WTC11 (cell line): ENCODE data around the gene PIK3C2G.

Source experiments
- CBFB ChIP-seq: sonication (generic); formaldehyde crosslinking; IDR thresholded peaks from 2 replicates; pipeline ENCODE4 v1.8.1; 2022; ENCODE audit warnings: mild to moderate bottlenecking, low read depth, missing genetic modification reagents
- ESRRA ChIP-seq: sonication (generic); formaldehyde crosslinking; IDR thresholded peaks from 2 replicates; pipeline ENCODE4 v1.8.1; 2022; ENCODE audit warnings: mild to moderate bottlenecking, missing genetic modification reagents, borderline replicate concordance
- GTF2I ChIP-seq: fragments of 250-450 bp; sonication (Bioruptor Pico); conservative IDR thresholded peaks from 2 replicates; pipeline ENCODE4 v1.4.0; 2021; ENCODE audit warnings: mild to moderate bottlenecking
- IRF2 ChIP-seq: sonication (generic); formaldehyde crosslinking; IDR thresholded peaks from 2 replicates; pipeline ENCODE4 v1.8.0; 2022; ENCODE audit warnings: low read depth, missing genetic modification reagents, borderline replicate concordance
- NR2C2 ChIP-seq: sonication (generic); formaldehyde crosslinking; IDR thresholded peaks from 2 replicates; pipeline ENCODE4 v1.8.0; 2022; ENCODE audit warnings: mild to moderate bottlenecking, missing genetic modification reagents
- NR3C1 ChIP-seq: sonication (generic); formaldehyde crosslinking; conservative IDR thresholded peaks from 2 replicates; pipeline ENCODE4 v1.8.1; 2023; ENCODE audit warnings: low read depth, mild to moderate bottlenecking, missing genetic modification reagents
- ZNF317 ChIP-seq: sonication (generic); formaldehyde crosslinking; IDR thresholded peaks from 2 replicates; pipeline ENCODE4 v1.8.1; 2023; ENCODE audit warnings: low read depth, mild to moderate bottlenecking, moderate library complexity, missing genetic modification reagents, borderline replicate concordance
- TF ChIP-seq, protein P1 (sequence below): fragments of 200-600 bp; IDR thresholded peaks from 2 replicates; pipeline ENCODE4 v1.8.0; 2022; ENCODE audit warnings: antibody characterized with exemption
- TF ChIP-seq, protein P2 (sequence below): sonication (generic); formaldehyde crosslinking; IDR thresholded peaks from 2 replicates; pipeline ENCODE4 v1.8.0; 2022; ENCODE audit warnings: mild to moderate bottlenecking, missing genetic modification reagents
- TF ChIP-seq, protein P3 (sequence below): sonication (generic); formaldehyde crosslinking; conservative IDR thresholded peaks from 2 replicates; pipeline ENCODE4 v1.8.1; 2022; ENCODE audit warnings: mild to moderate bottlenecking, missing genetic modification reagents
- TF ChIP-seq, protein P4 (sequence below): sonication (generic); formaldehyde crosslinking; IDR thresholded peaks from 2 replicates; pipeline ENCODE4 v1.8.0; 2022; ENCODE audit warnings: mild to moderate bottlenecking, missing genetic modification reagents
- TF ChIP-seq, protein P5 (sequence below): sonication (generic); formaldehyde crosslinking; IDR thresholded peaks from 2 replicates; pipeline ENCODE4 v1.8.0; 2022; ENCODE audit warnings: mild to moderate bottlenecking, missing genetic modification reagents
- TF ChIP-seq, protein P6 (sequence below): sonication (generic); formaldehyde crosslinking; IDR thresholded peaks from 2 replicates; pipeline ENCODE4 v1.8.1; 2022; ENCODE audit warnings: low read depth, missing genetic modification reagents, borderline replicate concordance
- TF ChIP-seq, protein P7 (sequence below): sonication (generic); formaldehyde crosslinking; IDR thresholded peaks from 2 replicates; pipeline ENCODE4 v1.8.0; 2023; ENCODE audit warnings: mild to moderate bottlenecking, missing genetic modification reagents

DNA sequence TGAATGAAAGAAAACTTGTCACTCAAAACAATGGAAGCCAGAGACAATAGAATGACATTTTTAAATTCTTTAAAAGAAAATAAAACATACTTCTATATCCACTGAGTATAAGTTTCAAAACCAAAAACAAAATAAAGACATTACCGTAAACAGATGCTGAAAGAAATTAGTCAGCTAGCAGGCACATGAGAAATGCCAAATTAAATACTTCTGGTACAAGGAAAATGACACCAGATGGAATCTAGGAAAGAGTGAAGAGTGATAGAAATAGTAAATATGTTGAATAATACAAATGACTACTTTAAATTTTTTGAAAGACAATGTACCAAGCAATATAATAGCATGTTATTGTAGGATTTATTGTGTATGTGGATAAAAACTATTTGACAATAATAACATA is 23.8 kb downstream of the PIK3C2G start:
- TF ChIP-seq, protein P1, sequence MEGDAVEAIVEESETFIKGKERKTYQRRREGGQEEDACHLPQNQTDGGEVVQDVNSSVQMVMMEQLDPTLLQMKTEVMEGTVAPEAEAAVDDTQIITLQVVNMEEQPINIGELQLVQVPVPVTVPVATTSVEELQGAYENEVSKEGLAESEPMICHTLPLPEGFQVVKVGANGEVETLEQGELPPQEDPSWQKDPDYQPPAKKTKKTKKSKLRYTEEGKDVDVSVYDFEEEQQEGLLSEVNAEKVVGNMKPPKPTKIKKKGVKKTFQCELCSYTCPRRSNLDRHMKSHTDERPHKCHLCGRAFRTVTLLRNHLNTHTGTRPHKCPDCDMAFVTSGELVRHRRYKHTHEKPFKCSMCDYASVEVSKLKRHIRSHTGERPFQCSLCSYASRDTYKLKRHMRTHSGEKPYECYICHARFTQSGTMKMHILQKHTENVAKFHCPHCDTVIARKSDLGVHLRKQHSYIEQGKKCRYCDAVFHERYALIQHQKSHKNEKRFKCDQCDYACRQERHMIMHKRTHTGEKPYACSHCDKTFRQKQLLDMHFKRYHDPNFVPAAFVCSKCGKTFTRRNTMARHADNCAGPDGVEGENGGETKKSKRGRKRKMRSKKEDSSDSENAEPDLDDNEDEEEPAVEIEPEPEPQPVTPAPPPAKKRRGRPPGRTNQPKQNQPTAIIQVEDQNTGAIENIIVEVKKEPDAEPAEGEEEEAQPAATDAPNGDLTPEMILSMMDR, result no peak
- TF ChIP-seq, protein P2, sequence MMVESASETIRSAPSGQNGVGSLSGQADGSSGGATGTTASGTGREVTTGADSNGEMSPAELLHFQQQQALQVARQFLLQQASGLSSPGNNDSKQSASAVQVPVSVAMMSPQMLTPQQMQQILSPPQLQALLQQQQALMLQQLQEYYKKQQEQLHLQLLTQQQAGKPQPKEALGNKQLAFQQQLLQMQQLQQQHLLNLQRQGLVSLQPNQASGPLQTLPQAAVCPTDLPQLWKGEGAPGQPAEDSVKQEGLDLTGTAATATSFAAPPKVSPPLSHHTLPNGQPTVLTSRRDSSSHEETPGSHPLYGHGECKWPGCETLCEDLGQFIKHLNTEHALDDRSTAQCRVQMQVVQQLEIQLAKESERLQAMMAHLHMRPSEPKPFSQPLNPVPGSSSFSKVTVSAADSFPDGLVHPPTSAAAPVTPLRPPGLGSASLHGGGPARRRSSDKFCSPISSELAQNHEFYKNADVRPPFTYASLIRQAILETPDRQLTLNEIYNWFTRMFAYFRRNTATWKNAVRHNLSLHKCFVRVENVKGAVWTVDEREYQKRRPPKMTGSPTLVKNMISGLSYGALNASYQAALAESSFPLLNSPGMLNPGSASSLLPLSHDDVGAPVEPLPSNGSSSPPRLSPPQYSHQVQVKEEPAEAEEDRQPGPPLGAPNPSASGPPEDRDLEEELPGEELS (CRISPR knock-in tag), result no peak
- TF ChIP-seq, protein P3, sequence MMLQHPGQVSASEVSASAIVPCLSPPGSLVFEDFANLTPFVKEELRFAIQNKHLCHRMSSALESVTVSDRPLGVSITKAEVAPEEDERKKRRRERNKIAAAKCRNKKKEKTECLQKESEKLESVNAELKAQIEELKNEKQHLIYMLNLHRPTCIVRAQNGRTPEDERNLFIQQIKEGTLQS (CRISPR knock-in tag), result no peak
- TF ChIP-seq, protein P4, sequence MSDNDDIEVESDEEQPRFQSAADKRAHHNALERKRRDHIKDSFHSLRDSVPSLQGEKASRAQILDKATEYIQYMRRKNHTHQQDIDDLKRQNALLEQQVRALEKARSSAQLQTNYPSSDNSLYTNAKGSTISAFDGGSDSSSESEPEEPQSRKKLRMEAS (CRISPR knock-in tag), result no peak
- TF ChIP-seq, protein P5, sequence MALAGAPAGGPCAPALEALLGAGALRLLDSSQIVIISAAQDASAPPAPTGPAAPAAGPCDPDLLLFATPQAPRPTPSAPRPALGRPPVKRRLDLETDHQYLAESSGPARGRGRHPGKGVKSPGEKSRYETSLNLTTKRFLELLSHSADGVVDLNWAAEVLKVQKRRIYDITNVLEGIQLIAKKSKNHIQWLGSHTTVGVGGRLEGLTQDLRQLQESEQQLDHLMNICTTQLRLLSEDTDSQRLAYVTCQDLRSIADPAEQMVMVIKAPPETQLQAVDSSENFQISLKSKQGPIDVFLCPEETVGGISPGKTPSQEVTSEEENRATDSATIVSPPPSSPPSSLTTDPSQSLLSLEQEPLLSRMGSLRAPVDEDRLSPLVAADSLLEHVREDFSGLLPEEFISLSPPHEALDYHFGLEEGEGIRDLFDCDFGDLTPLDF (CRISPR knock-in tag), result no peak
- TF ChIP-seq IRF2 (no peak), ESRRA (no peak), NR2C2 (CRISPR knock-in tag) (no peak), NR3C1 (CRISPR knock-in tag) (no peak), ZNF317 (CRISPR knock-in tag) (no peak), GTF2I (no peak), CBFB (CRISPR knock-in tag) (no peak)
- TF ChIP-seq, protein P6, sequence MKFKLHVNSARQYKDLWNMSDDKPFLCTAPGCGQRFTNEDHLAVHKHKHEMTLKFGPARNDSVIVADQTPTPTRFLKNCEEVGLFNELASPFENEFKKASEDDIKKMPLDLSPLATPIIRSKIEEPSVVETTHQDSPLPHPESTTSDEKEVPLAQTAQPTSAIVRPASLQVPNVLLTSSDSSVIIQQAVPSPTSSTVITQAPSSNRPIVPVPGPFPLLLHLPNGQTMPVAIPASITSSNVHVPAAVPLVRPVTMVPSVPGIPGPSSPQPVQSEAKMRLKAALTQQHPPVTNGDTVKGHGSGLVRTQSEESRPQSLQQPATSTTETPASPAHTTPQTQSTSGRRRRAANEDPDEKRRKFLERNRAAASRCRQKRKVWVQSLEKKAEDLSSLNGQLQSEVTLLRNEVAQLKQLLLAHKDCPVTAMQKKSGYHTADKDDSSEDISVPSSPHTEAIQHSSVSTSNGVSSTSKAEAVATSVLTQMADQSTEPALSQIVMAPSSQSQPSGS (CRISPR knock-in tag), result no peak
- TF ChIP-seq, protein P7, sequence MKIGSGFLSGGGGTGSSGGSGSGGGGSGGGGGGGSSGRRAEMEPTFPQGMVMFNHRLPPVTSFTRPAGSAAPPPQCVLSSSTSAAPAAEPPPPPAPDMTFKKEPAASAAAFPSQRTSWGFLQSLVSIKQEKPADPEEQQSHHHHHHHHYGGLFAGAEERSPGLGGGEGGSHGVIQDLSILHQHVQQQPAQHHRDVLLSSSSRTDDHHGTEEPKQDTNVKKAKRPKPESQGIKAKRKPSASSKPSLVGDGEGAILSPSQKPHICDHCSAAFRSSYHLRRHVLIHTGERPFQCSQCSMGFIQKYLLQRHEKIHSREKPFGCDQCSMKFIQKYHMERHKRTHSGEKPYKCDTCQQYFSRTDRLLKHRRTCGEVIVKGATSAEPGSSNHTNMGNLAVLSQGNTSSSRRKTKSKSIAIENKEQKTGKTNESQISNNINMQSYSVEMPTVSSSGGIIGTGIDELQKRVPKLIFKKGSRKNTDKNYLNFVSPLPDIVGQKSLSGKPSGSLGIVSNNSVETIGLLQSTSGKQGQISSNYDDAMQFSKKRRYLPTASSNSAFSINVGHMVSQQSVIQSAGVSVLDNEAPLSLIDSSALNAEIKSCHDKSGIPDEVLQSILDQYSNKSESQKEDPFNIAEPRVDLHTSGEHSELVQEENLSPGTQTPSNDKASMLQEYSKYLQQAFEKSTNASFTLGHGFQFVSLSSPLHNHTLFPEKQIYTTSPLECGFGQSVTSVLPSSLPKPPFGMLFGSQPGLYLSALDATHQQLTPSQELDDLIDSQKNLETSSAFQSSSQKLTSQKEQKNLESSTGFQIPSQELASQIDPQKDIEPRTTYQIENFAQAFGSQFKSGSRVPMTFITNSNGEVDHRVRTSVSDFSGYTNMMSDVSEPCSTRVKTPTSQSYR (CRISPR knock-in tag), result no peak
